ENCODE measurements around the gene QTRT2. TPM values are rescaled to one million over a fixed set of nuclear protein-coding genes. Genes with fewer than 3 reads are reported as not detected.

The QTRT2 gene
- total RNA-seq, 1 experiment from 2014 or later: 62.4 TPM

DNA sequence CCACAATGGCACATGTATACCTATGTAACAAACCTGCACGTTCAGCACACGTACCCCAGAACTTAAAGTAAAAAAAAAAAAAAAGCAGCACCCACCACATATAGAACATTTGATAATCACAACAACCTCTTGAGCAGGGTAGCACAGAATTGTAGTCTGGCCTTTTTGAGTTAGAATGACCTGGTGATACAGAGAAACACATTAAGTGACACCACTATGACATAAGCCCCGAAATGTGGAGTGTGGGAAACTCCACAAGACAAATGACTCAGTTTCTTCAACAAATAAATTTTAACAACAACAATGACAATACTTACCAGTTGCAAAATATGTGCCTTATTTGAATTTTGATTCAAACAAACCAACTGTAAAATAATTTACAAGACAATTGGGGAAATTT, 76.0 kb downstream of the QTRT2 start:
- Histone ChIP-seq H3K27ac (ENCODE audit: low read depth, low read length, poor library complexity, severe bottlenecking) (no peak overlapping the region), H3K4me1 (ENCODE audit: insufficient read depth, low read length, poor library complexity, severe bottlenecking) (no peaks in the 10 kb centered on the region), H3K27me3 (replicated peaks; ENCODE audit: insufficient read depth, low read depth, low read length, poor library complexity) (no peaks in the 10 kb centered on the region), H3K36me3 (ENCODE audit: insufficient read depth, low read length, poor library complexity, severe bottlenecking) (no peaks in the 10 kb centered on the region), H3K4me3 (ENCODE audit: low read depth, low read length, poor library complexity, severe bottlenecking) (no peak overlapping the region), H3K9me3 (ENCODE audit: low read depth, low read length, poor library complexity, severe bottlenecking) (no peaks in the 10 kb centered on the region)
- DNase-seq (ENCODE audit: low spot score): no peak
- POLR2A ChIA-PET (ENCODE audit: low non-redundant PET): no interaction called here
- intact Hi-C loops (cut with micrococcal nuclease; ENCODE audit: unreplicated experiment): no loop called here
- TF ChIP-seq CTCF (conservative IDR thresholded peaks at IDR 0.05; ENCODE audit: low read depth, low read length): no peak
- TF ChIP-seq EZH2 (IDR thresholded peaks at IDR 0.05; ENCODE audit: borderline replicate concordance, low read depth, low read length, poor library complexity, severe bottlenecking): no peak
- no TSS peak for BruUV-seq (replicated peaks)
- CTCF ChIA-PET: no interaction called here

DNA sequence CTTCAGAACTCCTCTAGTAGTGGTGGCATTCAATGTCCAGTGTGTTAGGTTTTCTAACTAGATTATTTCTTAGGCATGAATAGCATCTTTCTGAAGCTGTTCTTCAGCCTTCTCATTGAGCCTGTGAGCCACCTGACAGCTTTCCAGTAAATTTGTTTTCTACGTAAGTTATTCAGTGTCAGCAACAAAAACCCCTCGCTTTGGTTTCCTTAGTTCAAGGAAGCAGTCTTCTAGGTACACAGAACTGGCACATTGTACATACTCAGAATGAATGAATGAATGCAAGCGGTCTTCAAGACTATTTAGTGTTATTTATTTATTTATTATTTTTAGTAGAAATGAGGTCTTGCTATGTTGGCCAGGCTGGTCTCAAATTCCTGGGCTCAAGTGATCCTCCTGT, 77.4 kb downstream of the QTRT2 start:
- CTCF ChIA-PET: no interaction called here
- TF ChIP-seq CTCF (conservative IDR thresholded peaks at IDR 0.05; ENCODE audit: low read depth, low read length): no peak
- no peak for TF ChIP-seq EZH2 (IDR thresholded peaks at IDR 0.05; ENCODE audit: borderline replicate concordance, low read depth, low read length, poor library complexity, severe bottlenecking)
- no peak for DNase-seq (ENCODE audit: low spot score)
- BruUV-seq (replicated peaks): no TSS peak
- H3K27ac ChIP-seq (ENCODE audit: low read depth, low read length, poor library complexity, severe bottlenecking): no peak overlapping the region
- H3K4me3 ChIP-seq (ENCODE audit: low read depth, low read length, poor library complexity, severe bottlenecking): no peak overlapping the region
- no peaks in the 10 kb centered on the region for H3K27me3 ChIP-seq (replicated peaks; ENCODE audit: insufficient read depth, low read depth, low read length, poor library complexity)
- intact Hi-C loops (cut with micrococcal nuclease; ENCODE audit: unreplicated experiment): no loop called here
- H3K4me1 ChIP-seq (ENCODE audit: insufficient read depth, low read length, poor library complexity, severe bottlenecking): no peaks in the 10 kb centered on the region
- POLR2A ChIA-PET (ENCODE audit: low non-redundant PET): no interaction called here
- no peaks in the 10 kb centered on the region for H3K9me3 ChIP-seq (ENCODE audit: low read depth, low read length, poor library complexity, severe bottlenecking)
- no peaks in the 10 kb centered on the region for H3K36me3 ChIP-seq (ENCODE audit: insufficient read depth, low read length, poor library complexity, severe bottlenecking)

Other genes with a start within 250 kb of the QTRT2 start
- 3.1 and 4.5 TPM in 2 replicates for gene GRAMD1C, start 217.9 kb upstream of the QTRT2 start, total RNA-seq (2021)
- 0.74 and 1.1 TPM in 2 replicates for gene ZDHHC23, start 108.7 kb upstream of the QTRT2 start, total RNA-seq (2021)
- 1.1 and 3.2 TPM in 2 replicates for gene CCDC191, start 211 bp upstream of the QTRT2 start, total RNA-seq (2021)
- gene DRD3, start 122.3 kb downstream of the QTRT2 start, total RNA-seq (2021): not detected in 2 replicates
- not detected in 2 replicates for gene ZNF80, start 180.8 kb downstream of the QTRT2 start, total RNA-seq (2021)
- gene TIGIT, start 237.3 kb downstream of the QTRT2 start, total RNA-seq (2021): not detected in 2 replicates